Psoas muscle (tissue), 8 donors: ENCODE results near the gene PRMT5. TPM values are rescaled to one million over a fixed set of nuclear protein-coding genes. Genes with fewer than 3 reads are reported as not detected.
"Not testable (repeated sequence)": the region's sequence is repeated elsewhere in the genome, so short reads cannot be mapped to it uniquely, and the experiment has no call there.

ENCODE experiments used
- ATAC-seq, 4 donors: fragments of 200-7000 bp; cut with Tn5 transposase; one replicate each; pipeline ENCODE4 v1.9.1; 2020; ENCODE audit warnings: moderate library complexity in 3 of 4, mild to moderate bottlenecking in 2 of 4
- DNase-seq, 2 donors: peaks; one replicate each; pipeline ENCODE4 v3.0.0-alpha.2; 2020
- H3K27ac ChIP-seq: fragments of 200-600 bp; one replicate; pipeline ENCODE4 v1.8.0; 2022
- H3K27me3 ChIP-seq, 3 donors: fragments of 200-600 bp in 1 of 3; one replicate each; pipeline versions ENCODE4 v1.6.1 to v1.8.0; 2013 to 2022; ENCODE audit warnings: low read length in 2 of 3, mild to moderate bottlenecking in 2 of 3, moderate library complexity in 1 of 3; ENCODE audit not compliant: insufficient read depth in 3 of 3
- H3K36me3 ChIP-seq, 2 donors: fragments of 200-600 bp in 1 of 2; one replicate each; pipeline versions ENCODE4 v1.6.1 to v1.8.0; 2013 to 2022; ENCODE audit warnings: low read depth in 1 of 2, mild to moderate bottlenecking in 1 of 2, moderate library complexity in 1 of 2; ENCODE audit not compliant: insufficient read depth in 1 of 2
- H3K4me1 ChIP-seq: fragments of 200-600 bp; one replicate; pipeline ENCODE4 v1.8.0; 2022
- H3K4me3 ChIP-seq: fragments of 200-600 bp; one replicate; pipeline ENCODE4 v1.8.0; 2022; ENCODE audit warnings: mild to moderate bottlenecking
- H3K9me3 ChIP-seq: fragments of 200-600 bp; one replicate; pipeline ENCODE4 v1.8.0; 2022
- WGBS, 3 donors: extraction: QIAGEN DNeasy Blood & Tissue Kit; methylation state at CpG; one replicate each; pipeline versions ENCODE4 v1.1.6 to v1.1.7; 2013; 5-methylcytosine and 5-hydroxymethylcytosine counted together
- intact Hi-C, 2 donors: fragments of 100-400 bp; cut with DNase I; formaldehyde crosslinking; loops; one replicate each; pipeline versions ENCODE4 v1.11.0 to v1.14.2; 2022
- polyA plus RNA-seq, 3 donors: library from polyadenylated mRNA; stranded (reverse); fragments of 200-250 nt; gene quantifications; one replicate each; pipeline ENCODE4 v1.2.3, GENCODE V29; 2013
- total RNA-seq, 4 donors: library from RNA; stranded (reverse); fragmentation: NEBNext Ultra II Directional in 2 of 4; extraction: Animal tissue kit (Norgen Biotek cat#: 25700) in 2 of 4; gene quantifications; one replicate each; pipeline versions ENCODE4 v1.2.1 to v1.2.4, GENCODE V29; 2021 to 2023
- TF ChIP-seq, protein P1 (sequence below): fragments of 200-600 bp; IDR thresholded peaks from one replicate; pipeline ENCODE4 v1.8.0; 2022; ENCODE audit warnings: antibody characterized with exemption
- donor health status: healthy with polysubstance abuse.
- donor health status: DM: no; HTN: no; CAD: no; lungs with moderate emphysema.
- donor health status: Bipolar disorder and iron deficiency.
- donor health status: healthy.
- donor health status: DM: yes; HTN: yes; CAD: no.
- donor health status: DM: no; HTN: no; CAD: no.
- donor health status: DM: no; HTN: no; CAD: no.
- donor health status: DM: yes; HTN: yes; CAD: no.

Gene PRMT5
- total and polyA plus RNA-seq, 7 donors, result 45.3 to 99.5 (median 76.1) TPM

- 17 to 23% (median 19%) methylated on average over 19 of the region's 19 CpGs for WGBS, 3 donors
- Histone ChIP-seq H3K36me3 (peaks cover 0 to 29% of the 10 kb centered on the region in 2 donors), H3K27me3 (no peaks in the 10 kb centered on the region), H3K27ac (peak overlapping the region; percentile 94), H3K4me3 (peak overlapping the region; percentile 82), H3K4me1 (peaks cover 6% of the 10 kb centered on the region), H3K9me3 (no peaks in the 10 kb centered on the region)
- no peak for ATAC-seq
- intact Hi-C loops, result loop anchor here in 1 of 2 donors (2.0 kb wide), 1 partner anchor 23 kb away; no protein-coding TSS in a partner anchor
- no peak for DNase-seq
- TF ChIP-seq, protein P1, sequence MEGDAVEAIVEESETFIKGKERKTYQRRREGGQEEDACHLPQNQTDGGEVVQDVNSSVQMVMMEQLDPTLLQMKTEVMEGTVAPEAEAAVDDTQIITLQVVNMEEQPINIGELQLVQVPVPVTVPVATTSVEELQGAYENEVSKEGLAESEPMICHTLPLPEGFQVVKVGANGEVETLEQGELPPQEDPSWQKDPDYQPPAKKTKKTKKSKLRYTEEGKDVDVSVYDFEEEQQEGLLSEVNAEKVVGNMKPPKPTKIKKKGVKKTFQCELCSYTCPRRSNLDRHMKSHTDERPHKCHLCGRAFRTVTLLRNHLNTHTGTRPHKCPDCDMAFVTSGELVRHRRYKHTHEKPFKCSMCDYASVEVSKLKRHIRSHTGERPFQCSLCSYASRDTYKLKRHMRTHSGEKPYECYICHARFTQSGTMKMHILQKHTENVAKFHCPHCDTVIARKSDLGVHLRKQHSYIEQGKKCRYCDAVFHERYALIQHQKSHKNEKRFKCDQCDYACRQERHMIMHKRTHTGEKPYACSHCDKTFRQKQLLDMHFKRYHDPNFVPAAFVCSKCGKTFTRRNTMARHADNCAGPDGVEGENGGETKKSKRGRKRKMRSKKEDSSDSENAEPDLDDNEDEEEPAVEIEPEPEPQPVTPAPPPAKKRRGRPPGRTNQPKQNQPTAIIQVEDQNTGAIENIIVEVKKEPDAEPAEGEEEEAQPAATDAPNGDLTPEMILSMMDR, result no peak
Observed at GRCh38 chr14:22955702-22956569, 26.8 kb upstream of the PRMT5 start.

DNA sequence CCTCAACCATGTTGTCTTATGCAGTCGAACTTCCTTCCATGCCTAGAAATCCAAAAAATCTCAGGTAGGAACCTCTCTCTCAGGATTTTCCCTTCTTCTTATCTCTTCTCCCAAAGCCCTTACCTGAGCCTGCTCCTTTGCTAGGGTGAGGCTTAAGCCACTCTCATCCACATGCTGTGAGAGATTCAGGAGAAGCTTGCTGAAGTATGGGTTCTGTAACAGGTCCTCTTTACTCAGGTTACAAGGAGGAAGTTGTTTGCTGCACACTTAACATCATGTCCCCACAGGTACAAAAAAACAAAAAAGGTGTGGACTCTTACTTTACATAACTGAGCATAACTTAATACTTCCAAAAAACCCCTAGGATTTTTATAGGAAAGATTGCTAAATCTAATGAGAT, 23.2 kb upstream of the PRMT5 start:
- WGBS, 3 donors, result 88 to 95% (median 93%) methylated on average over 1 of the region's 1 CpG
- TF ChIP-seq, protein P1, result no peak
- peaks cover 6% of the 10 kb centered on the region for H3K4me1 ChIP-seq
- peaks cover 0 to 62% of the 10 kb centered on the region in 2 donors for H3K36me3 ChIP-seq
- no peak overlapping the region for H3K4me3 ChIP-seq
- intact Hi-C loops, result no loop called here
- no peak for ATAC-seq
- no peaks in the 10 kb centered on the region for H3K27me3 ChIP-seq
- no peak for DNase-seq
- no peak overlapping the region for H3K27ac ChIP-seq
- no peaks in the 10 kb centered on the region for H3K9me3 ChIP-seq

GRCh38 chr14:22951795-22952194, 22.6 kb upstream of the PRMT5 start:
- H3K27ac ChIP-seq, H3K4me1 ChIP-seq, H3K27me3 ChIP-seq, DNase-seq, H3K4me3 ChIP-seq, H3K9me3 ChIP-seq, ATAC-seq, intact Hi-C loops: not testable (repeated sequence)
- WGBS, 3 donors, result 87 to 97% (median 91%) methylated on average over 8 of the region's 8 CpGs
- H3K36me3 ChIP-seq, result peaks cover 0 to 69% of the 10 kb centered on the region in 2 donors

DNA sequence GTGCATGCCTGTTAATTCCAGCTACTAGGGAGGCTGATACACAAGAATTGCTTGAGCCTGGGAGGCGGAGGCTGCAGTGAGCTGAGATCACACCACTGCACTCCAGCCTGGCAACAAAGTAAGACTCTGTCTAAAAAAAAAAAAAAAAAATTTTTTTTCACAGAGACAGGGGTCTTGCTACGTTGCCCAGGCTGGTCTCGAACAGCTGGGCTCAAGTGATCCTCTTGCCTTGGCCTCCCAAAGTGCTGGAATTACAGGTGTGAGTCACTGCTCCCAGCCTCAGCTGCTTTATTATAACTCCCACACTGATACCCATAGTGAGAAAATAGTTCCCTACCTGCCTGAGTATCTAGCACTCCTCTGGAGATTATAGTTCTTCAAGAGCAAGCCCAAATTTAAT, 16.5 kb upstream of the PRMT5 start:
- TF ChIP-seq, protein P1, result no peak
- H3K4me3 ChIP-seq, result no peak overlapping the region
- no peaks in the 10 kb centered on the region for H3K27me3 ChIP-seq
- ATAC-seq (no peak), DNase-seq (no peak)
- intact Hi-C loops, result no loop called here
- H3K27ac ChIP-seq, result no peak overlapping the region
- 92 to 98% (median 93%) methylated on average over 3 of the region's 3 CpGs for WGBS, 3 donors
- H3K4me1 ChIP-seq, result no peaks in the 10 kb centered on the region
- no peaks in the 10 kb centered on the region for H3K9me3 ChIP-seq
- H3K36me3 ChIP-seq, result peaks cover under 1 to 63% of the 10 kb centered on the region in 2 donors

DNA sequence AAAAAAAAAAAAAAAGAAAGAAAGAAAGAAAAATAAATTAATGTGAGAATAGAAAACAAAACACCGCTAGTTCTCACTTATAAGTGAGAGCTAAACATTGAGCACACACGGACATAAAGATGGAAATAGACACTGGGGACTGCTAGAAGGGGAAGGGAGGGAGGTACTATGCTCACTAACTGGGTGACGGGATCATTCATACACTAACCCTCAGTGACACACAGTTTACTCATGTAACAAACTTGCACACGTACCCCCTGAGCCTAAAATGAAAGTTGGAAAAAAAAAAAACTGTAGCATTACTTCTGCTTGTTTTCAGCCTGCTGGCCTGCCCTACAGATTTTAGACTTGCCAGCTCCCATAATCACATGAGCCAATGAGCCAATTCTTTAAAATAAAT, 10.5 kb upstream of the PRMT5 start:
- 88 to 90% (median 89%) methylated on average over 4 of the region's 4 CpGs for WGBS, 3 donors

More for the DNA sequence above, 10.5 kb upstream of the PRMT5 start:
- Histone ChIP-seq H3K27me3 (no peaks in the 10 kb centered on the region), H3K27ac (no peak overlapping the region), H3K9me3 (no peaks in the 10 kb centered on the region), H3K36me3 (peaks cover 3 to 6% of the 10 kb centered on the region in 2 donors), H3K4me3 (no peak overlapping the region), H3K4me1 (no peaks in the 10 kb centered on the region)
- DNase-seq, result no peak
- intact Hi-C loops, result loop anchor here in 1 of 2 donors (10.0 kb wide), 1 partner anchor 45 kb away; the partner anchor contains the start of gene AJUBA
- TF ChIP-seq, protein P1, result no peak
- ATAC-seq, result no peak
